ENCODE results near the gene OPHN1.

GRCh38 chrX:68183612-68184214 lies 249.6 kb downstream of the OPHN1 start:
- no peak for TF ChIP-seq POLR2AphosphoS5 (IDR thresholded peaks at IDR 0.05; ENCODE audit: borderline replicate concordance, low read depth, low read length)
- TF ChIP-seq EZH2 (IDR thresholded peaks at IDR 0.05): no peak
